ENCODE measurements around the gene PER1. TPM values are rescaled to one million over a fixed set of nuclear protein-coding genes. Genes with fewer than 3 reads are reported as not detected.

Gene PER1
- total and polyA plus RNA-seq, 2 of the 13 experiments (the other 11 are each of a cell fraction or from before 2014, with no cell fraction given) = 2.6 to 3.6 TPM

GRCh38 chr17:8121681-8122421 is 30.4 kb downstream of the PER1 start (continued):
- TF ChIP-seq TEF (CRISPR knock-in tag; IDR thresholded peaks at IDR 0.05) (no peak), XRCC5 (optimal IDR thresholded peaks at IDR 0.05; ENCODE audit: low read length) (peak; percentile 33), HMGXB4 (CRISPR knock-in tag; IDR thresholded peaks at IDR 0.05; ENCODE audit: borderline replicate concordance in 1 of 2, low read depth in 1 of 2) (peak; percentile 92 to 98), CBFB (CRISPR knock-in tag; IDR thresholded peaks at IDR 0.05) (0 out of 2 replicates have a peak, but pooled peaks have one; percentile 58), NBN (conservative IDR thresholded peaks at IDR 0.05) (no peak), ZBTB1 (CRISPR knock-in tag; IDR thresholded peaks at IDR 0.05; ENCODE audit: borderline replicate concordance) (no peak), ARID5B (CRISPR knock-in tag; IDR thresholded peaks at IDR 0.05) (peak; percentile 17; the same call in 1 of the 2 replicates), RAD21 (CRISPR knock-in tag; IDR thresholded peaks at IDR 0.05) (peak; percentile 85), ARID4A (CRISPR knock-in tag; IDR thresholded peaks at IDR 0.05; ENCODE audit: borderline replicate concordance) (peak; percentile 67; the same call in 1 of the 2 replicates), DPF2 (CRISPR knock-in tag; IDR thresholded peaks at IDR 0.05; ENCODE audit: borderline replicate concordance, low read depth) (no peak)

Measured in HepG2 (cell line).